Body of pancreas (tissue), 4 donors: ENCODE results near the gene SYNE2.

ENCODE experiments used
- CTCF ChIP-seq, 7 experiments: fragments of 450-650 bp in 4 of 7; fragments of 200-600 bp in 3 of 7; sonication (generic) in 3 of 7; IDR thresholded peaks; one replicate each; pipeline ENCODE4 v1.5.1; 2016 to 2019; ENCODE audit warnings: antibody characterized with exemption in 7 of 7
- POLR2A ChIP-seq, 3 donors: fragments of 450-650 bp; IDR thresholded peaks; one replicate each; pipeline ENCODE4 v1.6.1; 2016; ENCODE audit warnings: antibody characterized with exemption in 3 of 3, mild to moderate bottlenecking in 2 of 3

- TF ChIP-seq POLR2A (IDR thresholded peaks at IDR 0.05) = no peak
- TF ChIP-seq CTCF (IDR thresholded peaks at IDR 0.05) = no peak
These were observed 182.3 kb downstream of the SYNE2 start for GRCh38 chr14:64035143-64035542.
